Right forelimb (tissue), 1 donor: ENCODE measurements around the gene UNKL.

ENCODE experiments used
- DNase-seq: peaks from one replicate; pipeline ENCODE4 v3.0.0-alpha.2; 2018

UNKL gene

GRCh38 chr16:1374418-1375297, 39.8 kb downstream of the UNKL start:
- DNase-seq: no peak

- DNase-seq: no peak
These were observed 42.1 kb downstream of the UNKL start for GRCh38 chr16:1372292-1372950.

- DNase-seq: no peak
These were observed 43.2 kb downstream of the UNKL start for GRCh38 chr16:1371054-1371978.

DNA sequence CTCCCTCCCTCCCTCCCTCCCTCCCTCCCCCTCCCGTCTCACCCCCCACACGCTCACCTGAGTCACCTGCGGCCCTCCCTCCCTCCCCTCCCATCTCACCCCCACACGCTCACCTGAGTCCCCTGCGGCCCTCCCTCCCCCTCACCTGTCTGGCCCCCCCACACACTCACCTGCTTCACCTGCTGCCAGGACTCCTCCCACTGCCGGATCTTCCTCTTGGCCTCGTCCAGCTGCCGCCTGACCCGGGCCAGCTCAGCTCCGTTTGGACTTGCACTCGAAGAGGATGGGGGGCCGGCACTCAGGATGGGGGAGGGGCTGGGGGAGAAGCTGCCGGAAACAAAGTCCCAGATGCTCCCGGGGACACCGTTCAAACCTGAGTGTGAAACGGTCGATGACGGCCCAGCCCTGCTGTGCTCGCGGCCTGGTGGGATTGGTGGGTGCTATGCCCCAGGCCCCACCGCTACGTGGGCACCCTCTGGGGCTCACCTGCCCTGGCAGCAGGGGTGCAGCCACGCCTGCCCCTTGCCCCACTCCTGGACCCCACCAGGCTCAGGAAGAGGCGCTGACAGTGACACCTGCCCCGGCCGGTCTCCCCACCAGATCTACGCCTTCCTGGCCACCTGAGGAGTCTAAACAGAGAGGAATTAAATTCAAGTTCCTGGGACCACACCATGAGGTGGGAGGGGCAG, 46.9 kb downstream of the UNKL start:
- no peak for DNase-seq

DNA sequence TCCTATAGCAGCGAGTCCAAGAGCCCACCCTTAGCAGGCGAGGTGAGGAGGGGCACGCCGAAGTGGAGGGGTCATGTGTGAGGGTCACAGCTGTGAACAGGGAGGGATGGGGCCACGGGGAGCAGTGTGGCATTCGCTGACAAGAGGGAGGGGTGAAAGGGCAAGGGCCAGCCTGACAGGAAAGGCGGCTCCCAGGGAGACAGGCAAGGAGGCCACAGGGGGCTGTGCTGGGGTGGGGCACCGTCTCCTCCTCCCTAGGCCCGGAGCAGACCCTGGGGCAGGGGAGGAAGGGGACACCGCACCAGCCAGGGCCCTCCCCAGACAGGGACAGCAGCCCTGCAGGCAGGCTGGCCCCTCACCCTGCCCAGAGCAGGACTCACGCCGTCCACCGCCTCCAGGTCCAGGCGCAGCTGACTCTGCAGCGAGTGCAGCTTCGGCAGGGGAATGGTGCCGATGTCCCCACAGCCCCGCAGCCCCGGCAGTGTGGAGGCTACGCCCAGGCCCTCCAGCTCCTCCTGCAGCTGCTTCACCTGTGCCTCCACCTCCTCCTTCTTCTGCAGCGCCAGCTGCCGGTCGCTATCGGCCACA, 47.7 kb downstream of the UNKL start:
- no peak for DNase-seq

DNA sequence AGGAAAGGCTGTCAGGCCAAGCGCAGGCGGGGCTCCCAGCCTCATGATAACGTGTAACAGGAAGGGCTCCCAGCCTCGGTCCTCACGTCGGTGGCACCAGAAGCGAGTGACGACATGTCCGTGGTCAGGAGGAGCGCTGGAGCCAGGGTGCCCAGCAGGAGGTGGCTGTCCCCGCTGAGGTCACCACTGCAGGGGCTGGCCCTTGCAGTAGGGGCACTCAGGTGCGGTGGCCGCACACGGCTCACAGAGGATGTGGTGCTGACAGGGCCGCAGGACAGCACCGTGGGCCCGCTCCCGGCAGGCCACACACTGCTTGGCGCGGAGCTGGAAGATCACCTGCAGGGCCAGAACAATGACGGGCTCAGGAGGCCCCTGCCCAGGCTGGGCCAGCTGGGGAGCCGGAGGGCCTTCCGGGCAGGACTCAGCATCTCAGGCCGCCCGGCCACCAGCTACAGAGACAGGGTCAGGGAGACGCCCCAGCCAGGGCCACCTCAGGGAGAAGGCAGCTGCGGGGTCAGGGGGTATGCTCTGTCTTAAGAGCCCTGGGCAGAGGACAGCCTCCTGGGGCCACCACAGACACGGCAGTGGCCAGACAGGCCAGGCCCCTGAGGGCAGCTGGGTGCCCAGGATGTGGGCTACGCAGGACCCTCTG, 48.3 kb downstream of the UNKL start:
- DNase-seq: no peak

DNA sequence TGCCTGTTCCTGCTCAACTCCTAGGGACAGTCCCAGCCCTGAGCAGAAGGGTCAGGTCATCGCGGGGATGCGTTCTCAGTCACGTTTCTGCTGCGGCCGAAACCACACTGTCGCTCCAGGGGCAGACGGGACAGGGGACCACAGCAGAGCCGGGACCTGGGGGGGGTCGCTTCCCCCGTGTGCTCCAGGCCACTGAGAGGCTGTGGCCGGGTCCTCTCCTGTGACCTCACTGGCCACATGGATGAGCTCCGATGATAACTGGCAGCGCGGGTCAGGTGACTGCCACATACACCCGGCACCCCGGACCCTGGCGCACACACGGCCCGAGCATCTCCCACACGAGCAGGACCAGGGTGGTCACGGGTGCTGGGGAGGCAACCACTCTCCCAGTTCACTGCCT, 50.0 kb downstream of the UNKL start:
- no peak for DNase-seq

DNA sequence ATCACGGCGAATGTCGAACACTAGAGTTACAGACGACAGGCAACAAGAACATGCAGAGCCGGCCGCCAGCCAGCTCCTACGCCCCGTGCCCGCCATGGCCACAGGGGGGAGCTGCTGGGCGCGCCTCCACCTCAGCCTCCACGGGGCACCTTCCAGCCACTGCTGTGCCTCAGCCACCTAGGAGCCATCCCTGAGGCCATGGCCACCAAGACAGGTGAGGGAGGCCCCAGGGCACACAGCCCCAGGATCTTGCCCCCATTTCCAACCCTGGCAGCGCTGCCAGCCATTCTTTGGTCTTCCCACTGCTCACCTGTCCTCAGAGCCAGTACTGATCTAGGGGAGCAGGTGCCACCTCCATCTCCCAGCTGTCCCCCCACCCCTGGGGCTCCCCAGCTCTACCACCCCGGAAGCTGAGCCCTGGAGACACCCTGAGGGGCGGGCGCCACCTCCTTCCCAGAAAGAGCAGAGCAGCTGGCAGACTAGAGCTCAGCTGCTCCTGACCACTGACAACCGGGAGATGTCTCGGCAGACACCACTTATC, 50.9 kb downstream of the UNKL start:
- DNase-seq: no peak

GRCh38 chr16:1362807-1363206, 51.7 kb downstream of the UNKL start:
- DNase-seq: no peak

- DNase-seq: no peak
These were observed 52.7 kb downstream of the UNKL start for GRCh38 chr16:1361685-1362360.

- no peak for DNase-seq
These were observed 56.5 kb downstream of the UNKL start for GRCh38 chr16:1357906-1358566.

GRCh38 chr16:1356061-1356900, 58.2 kb downstream of the UNKL start:
- DNase-seq: no peak

GRCh38 chr16:1355591-1355990, 58.9 kb downstream of the UNKL start:
- DNase-seq: no peak

DNA sequence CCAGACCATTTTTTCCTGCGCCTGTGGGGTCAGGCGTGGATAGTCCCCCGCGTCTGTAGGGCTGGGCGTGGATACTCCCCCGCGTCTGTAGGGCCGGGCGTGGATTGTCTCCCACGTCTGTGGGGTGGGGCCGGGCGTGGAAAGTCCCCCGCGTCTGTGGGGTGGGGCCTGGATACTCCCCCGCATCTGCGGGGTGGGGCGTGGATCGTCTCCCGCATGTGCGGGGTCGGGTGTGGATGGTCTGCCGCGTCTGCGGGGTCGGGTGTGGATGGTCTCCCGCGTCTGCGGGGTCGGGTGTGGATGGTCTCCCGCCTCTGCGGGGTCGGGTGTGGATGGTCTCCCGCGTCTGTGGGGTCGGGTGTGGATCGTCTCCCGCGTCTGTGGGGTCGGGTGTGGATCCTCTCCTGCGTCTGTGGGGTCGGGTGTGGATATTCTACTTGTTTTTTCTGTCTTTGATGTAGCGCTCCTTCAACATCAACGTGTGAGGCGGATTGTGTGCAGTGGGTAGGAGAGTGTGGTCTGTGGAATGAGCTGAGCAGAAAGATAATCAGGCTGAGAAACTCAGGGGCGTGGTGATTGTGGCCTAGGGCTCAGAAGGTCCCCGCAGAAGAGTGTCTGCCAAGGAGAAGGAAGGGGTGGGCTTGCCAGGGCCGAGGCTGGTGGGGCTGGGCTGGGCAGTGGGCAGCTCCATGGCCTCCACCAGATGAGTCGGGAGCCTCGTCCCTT, 59.5 kb downstream of the UNKL start:
- no peak for DNase-seq

DNA sequence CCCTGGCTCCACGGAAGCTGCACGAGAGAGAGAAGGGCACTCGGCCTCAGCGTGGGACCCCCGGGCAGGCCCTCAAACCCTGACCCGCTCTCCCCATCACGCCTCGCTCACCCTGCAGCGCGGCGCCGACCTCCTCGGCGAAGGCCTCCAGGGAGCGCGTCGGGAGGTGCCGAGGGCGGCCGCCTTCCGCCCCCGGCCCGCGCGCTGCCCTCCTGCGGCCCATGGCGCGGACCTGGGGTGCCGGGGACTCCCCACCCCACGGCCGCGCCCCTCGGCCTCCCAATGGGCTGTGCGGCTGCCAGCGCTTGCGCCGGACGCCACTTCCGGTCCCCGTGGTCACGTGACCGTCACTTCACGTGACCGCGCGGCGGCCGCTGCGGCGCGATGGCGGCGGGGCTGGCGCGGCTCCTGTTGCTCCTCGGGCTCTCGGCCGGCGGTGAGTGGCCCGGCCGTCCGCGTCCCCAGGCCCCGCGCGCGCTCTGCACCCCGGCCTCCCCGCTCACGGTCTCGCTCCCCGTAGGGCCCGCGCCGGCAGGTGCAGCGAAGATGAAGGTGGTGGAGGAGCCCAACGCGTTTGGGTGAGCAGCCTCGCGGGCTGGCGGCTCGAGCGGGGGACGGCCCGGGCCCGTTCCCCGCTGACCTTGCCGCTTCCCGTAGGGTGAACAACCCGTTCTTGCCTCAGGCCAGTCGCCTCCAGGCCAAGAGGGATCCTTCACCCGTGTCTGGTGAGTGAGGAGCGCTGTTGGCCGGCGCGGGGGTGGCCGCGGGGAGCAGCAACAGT, 62.7 kb downstream of the UNKL start, which contains the start of the genes GNPTG and TSR3:
GNPTG (plus strand) TSS at position 350 of the 781 bp plus-strand sequence; CDS start at position 385, 35 bp downstream.
TSR3 (minus strand) TSS at position 297 of the 781 bp plus-strand sequence; CDS start at position 223, 74 bp downstream.
- peak; percentile 91 for DNase-seq

GRCh38 chr16:1351215-1351581, 63.3 kb downstream of the UNKL start:
- no peak for DNase-seq

- DNase-seq: no peak
These were observed 63.8 kb downstream of the UNKL start for GRCh38 chr16:1350691-1351090.
